ENCODE data around the gene C10orf71. TPM values are rescaled to one million over a fixed set of nuclear protein-coding genes. Genes with fewer than 3 reads are reported as not detected.

Gene C10orf71
- total RNA-seq, 1 experiment from 2014 or later: not detected

DNA sequence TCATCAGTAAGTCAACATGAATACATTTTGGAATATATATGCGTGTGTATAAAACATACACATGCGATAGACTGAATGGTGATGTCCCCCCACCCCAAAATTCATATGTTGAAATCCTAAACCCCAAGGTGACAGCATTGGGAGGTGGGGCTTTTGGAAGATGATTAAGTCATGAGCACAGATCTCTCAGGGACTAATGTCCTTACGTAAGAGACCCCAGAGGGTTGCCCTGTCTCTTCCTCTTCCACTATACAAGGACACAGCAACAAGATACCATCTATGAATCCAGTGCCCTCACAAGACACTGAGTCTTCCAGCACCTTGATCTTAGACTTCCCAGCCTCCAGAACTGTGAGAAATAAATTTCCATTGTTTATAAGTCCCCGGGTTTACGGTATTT, 74.4 kb downstream of the C10orf71 start:
- H3K4me3 ChIP-seq (ENCODE audit: low read depth in 2 of 2, low read length in 2 of 2): no peak overlapping the region
- no peaks in the 10 kb centered on the region for H3K9me3 ChIP-seq (ENCODE audit: control insufficient read depth, insufficient read depth, low read depth, low read length)
- ATAC-seq (no peak), DNase-seq (ENCODE audit: low read depth, low spot score) (no peak)
- in situ Hi-C loops (cut with HindIII; ENCODE audit: low pct_unique_long_range_greater_than_20kb, low sequenced_read_pairs): no loop called here
- H3K4me1 ChIP-seq (ENCODE audit: control insufficient read depth, insufficient read depth, low read length): no peaks in the 10 kb centered on the region
- peaks cover 15% of the 10 kb centered on the region for H3K27me3 ChIP-seq (ENCODE audit: control insufficient read depth, insufficient read depth, low read length)
- ChIA-PET CTCF (no interaction called here), POLR2A (no interaction called here)
- intact Hi-C loops (cut with micrococcal nuclease; ENCODE audit: unreplicated experiment): loop anchor here (10.0 kb wide), 1 partner anchor 469 kb away; no protein-coding TSS in a partner anchor
- TF ChIP-seq, protein P1, sequence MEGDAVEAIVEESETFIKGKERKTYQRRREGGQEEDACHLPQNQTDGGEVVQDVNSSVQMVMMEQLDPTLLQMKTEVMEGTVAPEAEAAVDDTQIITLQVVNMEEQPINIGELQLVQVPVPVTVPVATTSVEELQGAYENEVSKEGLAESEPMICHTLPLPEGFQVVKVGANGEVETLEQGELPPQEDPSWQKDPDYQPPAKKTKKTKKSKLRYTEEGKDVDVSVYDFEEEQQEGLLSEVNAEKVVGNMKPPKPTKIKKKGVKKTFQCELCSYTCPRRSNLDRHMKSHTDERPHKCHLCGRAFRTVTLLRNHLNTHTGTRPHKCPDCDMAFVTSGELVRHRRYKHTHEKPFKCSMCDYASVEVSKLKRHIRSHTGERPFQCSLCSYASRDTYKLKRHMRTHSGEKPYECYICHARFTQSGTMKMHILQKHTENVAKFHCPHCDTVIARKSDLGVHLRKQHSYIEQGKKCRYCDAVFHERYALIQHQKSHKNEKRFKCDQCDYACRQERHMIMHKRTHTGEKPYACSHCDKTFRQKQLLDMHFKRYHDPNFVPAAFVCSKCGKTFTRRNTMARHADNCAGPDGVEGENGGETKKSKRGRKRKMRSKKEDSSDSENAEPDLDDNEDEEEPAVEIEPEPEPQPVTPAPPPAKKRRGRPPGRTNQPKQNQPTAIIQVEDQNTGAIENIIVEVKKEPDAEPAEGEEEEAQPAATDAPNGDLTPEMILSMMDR (IDR thresholded peaks at IDR 0.05): no peak
- no peak for TF ChIP-seq POLR2AphosphoS5 (IDR thresholded peaks at IDR 0.05; ENCODE audit: low read depth, low read length)
- no peak for TF ChIP-seq SIN3A (IDR thresholded peaks at IDR 0.05; ENCODE audit: borderline replicate concordance, insufficient read depth, low read depth, low read length)
- TF ChIP-seq, protein P2, sequence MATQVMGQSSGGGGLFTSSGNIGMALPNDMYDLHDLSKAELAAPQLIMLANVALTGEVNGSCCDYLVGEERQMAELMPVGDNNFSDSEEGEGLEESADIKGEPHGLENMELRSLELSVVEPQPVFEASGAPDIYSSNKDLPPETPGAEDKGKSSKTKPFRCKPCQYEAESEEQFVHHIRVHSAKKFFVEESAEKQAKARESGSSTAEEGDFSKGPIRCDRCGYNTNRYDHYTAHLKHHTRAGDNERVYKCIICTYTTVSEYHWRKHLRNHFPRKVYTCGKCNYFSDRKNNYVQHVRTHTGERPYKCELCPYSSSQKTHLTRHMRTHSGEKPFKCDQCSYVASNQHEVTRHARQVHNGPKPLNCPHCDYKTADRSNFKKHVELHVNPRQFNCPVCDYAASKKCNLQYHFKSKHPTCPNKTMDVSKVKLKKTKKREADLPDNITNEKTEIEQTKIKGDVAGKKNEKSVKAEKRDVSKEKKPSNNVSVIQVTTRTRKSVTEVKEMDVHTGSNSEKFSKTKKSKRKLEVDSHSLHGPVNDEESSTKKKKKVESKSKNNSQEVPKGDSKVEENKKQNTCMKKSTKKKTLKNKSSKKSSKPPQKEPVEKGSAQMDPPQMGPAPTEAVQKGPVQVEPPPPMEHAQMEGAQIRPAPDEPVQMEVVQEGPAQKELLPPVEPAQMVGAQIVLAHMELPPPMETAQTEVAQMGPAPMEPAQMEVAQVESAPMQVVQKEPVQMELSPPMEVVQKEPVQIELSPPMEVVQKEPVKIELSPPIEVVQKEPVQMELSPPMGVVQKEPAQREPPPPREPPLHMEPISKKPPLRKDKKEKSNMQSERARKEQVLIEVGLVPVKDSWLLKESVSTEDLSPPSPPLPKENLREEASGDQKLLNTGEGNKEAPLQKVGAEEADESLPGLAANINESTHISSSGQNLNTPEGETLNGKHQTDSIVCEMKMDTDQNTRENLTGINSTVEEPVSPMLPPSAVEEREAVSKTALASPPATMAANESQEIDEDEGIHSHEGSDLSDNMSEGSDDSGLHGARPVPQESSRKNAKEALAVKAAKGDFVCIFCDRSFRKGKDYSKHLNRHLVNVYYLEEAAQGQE (IDR thresholded peaks at IDR 0.05; ENCODE audit: insufficient read depth in 1 of 2, low read depth in 2 of 2, low read length in 1 of 2): no peak
- TF ChIP-seq TCF7L2 (IDR thresholded peaks at IDR 0.05; ENCODE audit: low read depth, low read length): no peak
- H3K36me3 ChIP-seq (ENCODE audit: control insufficient read depth, insufficient read depth, low read length): no peaks in the 10 kb centered on the region
- no TSS peak for BruUV-seq (replicated peaks)
- H3K27ac ChIP-seq (ENCODE audit: low read length): no peak overlapping the region

DNA sequence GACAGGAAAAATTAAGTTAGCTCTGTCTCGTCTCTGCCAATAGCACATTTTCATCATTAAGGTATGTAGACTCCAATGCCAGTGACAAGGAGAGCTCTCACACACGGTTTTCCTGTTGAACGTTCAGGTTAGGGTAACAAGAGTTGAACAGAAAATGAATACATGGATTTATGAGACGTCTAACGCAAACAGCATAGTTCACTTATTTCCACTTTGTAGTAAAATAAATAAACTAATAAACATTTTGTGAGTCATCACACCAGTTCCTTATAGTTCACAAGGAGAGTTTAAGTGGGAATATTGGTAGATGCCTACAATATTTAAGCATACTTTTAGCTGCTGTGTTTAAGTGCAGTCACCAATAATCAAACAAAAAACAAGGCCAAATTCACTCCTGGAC, 75.8 kb downstream of the C10orf71 start:
- DNase-seq (ENCODE audit: low read depth, low spot score): no peak
- ChIA-PET POLR2A (no interaction called here), CTCF (no interaction called here)
- Histone ChIP-seq H3K4me3 (ENCODE audit: low read depth in 2 of 2, low read length in 2 of 2) (no peak overlapping the region), H3K27ac (ENCODE audit: low read length) (no peak overlapping the region), H3K9me3 (ENCODE audit: control insufficient read depth, insufficient read depth, low read depth, low read length) (no peaks in the 10 kb centered on the region), H3K36me3 (ENCODE audit: control insufficient read depth, insufficient read depth, low read length) (no peaks in the 10 kb centered on the region), H3K27me3 (ENCODE audit: control insufficient read depth, insufficient read depth, low read length) (peaks cover 17% of the 10 kb centered on the region), H3K4me1 (ENCODE audit: control insufficient read depth, insufficient read depth, low read length) (no peaks in the 10 kb centered on the region)
- in situ Hi-C loops (cut with HindIII; ENCODE audit: low pct_unique_long_range_greater_than_20kb, low sequenced_read_pairs) (no loop called here), intact Hi-C loops (cut with micrococcal nuclease; ENCODE audit: unreplicated experiment) (loop anchor here (10.0 kb wide), 1 partner anchor 470 kb away; no protein-coding TSS in a partner anchor)
- ATAC-seq: no peak
- no TSS peak for BruUV-seq (replicated peaks)
- TF ChIP-seq, protein P2 (IDR thresholded peaks at IDR 0.05; ENCODE audit: insufficient read depth in 1 of 2, low read depth in 2 of 2, low read length in 1 of 2): no peak
- TF ChIP-seq POLR2AphosphoS5 (IDR thresholded peaks at IDR 0.05; ENCODE audit: low read depth, low read length) (no peak), TCF7L2 (IDR thresholded peaks at IDR 0.05; ENCODE audit: low read depth, low read length) (no peak), SIN3A (IDR thresholded peaks at IDR 0.05; ENCODE audit: borderline replicate concordance, insufficient read depth, low read depth, low read length) (no peak)
- TF ChIP-seq, protein P1 (IDR thresholded peaks at IDR 0.05): no peak
